A673 (cell line): Measurements from ENCODE around the gene TXNDC9. TPM values are rescaled to one million over a fixed set of nuclear protein-coding genes. Genes with fewer than 3 reads are reported as not detected.
A peak's percentile ranks its signal among the peaks of the same experiment; 100 is the strongest.

Experiments used
- Bru-seq: library from RNA; stranded (reverse); fragments of 400-500 nt; gene quantifications from one replicate; lab custom pipeline; 2021; lab: Mats Ljungman, UMichigan
- BruChase-seq, 2 experiments: library from RNA; stranded (reverse); fragments of 400-500 nt; gene quantifications; one replicate each; lab custom pipeline; 2021; lab: Mats Ljungman, UMichigan
- BruUV-seq: library from RNA; stranded (reverse); fragments of 400-500 nt; replicated peaks from 2 replicates; lab custom pipeline; 2021; lab: Mats Ljungman, UMichigan
- CTCF ChIA-PET: fragments of 300-600 bp; sonication (Branson Sonifier 250); formaldehyde crosslinking; loops from one replicate; lab custom pipeline; 2022; ENCODE audit warnings: antibody characterized with exemption; lab: Charles Lee
- POLR2A ChIA-PET: fragments of 300-600 bp; sonication (Branson Sonifier 250); formaldehyde crosslinking; loops from one replicate; lab custom pipeline; 2022; ENCODE audit warnings: antibody characterized with exemption; ENCODE audit not compliant: low non-redundant PET; lab: Charles Lee
- DNase-seq: peaks from one replicate; pipeline ENCODE4 v3.0.0-alpha.2; 2015; ENCODE audit warnings: low spot score
- H3K27ac ChIP-seq: fragments of 200-600 bp; sonication (generic); 2 replicates; pipeline ENCODE4 v1.5.1; 2016; ENCODE audit warnings: mixed run types, low read depth, mild to moderate bottlenecking, mixed read lengths, antibody characterized with exemption, low read length; ENCODE audit not compliant: poor library complexity, severe bottlenecking
- H3K27me3 ChIP-seq: fragments of 200-600 bp; sonication (generic); replicated peaks from 2 replicates; pipeline ENCODE4 v1.6.1; 2017; ENCODE audit warnings: mixed run types, low read depth, mild to moderate bottlenecking, mixed read lengths, antibody characterized with exemption, low read length; ENCODE audit not compliant: insufficient read depth, poor library complexity
- H3K36me3 ChIP-seq: fragments of 200-600 bp; sonication (generic); 2 replicates; pipeline ENCODE4 v1.6.1; 2016; ENCODE audit warnings: mixed run types, mild to moderate bottlenecking, mixed read lengths, antibody characterized with exemption, low read length; ENCODE audit not compliant: insufficient read depth, poor library complexity, severe bottlenecking
- H3K4me1 ChIP-seq: fragments of 200-600 bp; sonication (generic); 2 replicates; pipeline ENCODE4 v1.6.1; 2017; ENCODE audit warnings: mixed run types, mild to moderate bottlenecking, mixed read lengths, antibody characterized with exemption, low read length; ENCODE audit not compliant: insufficient read depth, poor library complexity, severe bottlenecking
- H3K4me3 ChIP-seq: fragments of 200-600 bp; sonication (generic); 2 replicates; pipeline ENCODE4 v1.5.1; 2016; ENCODE audit warnings: low read depth, mixed run types, mild to moderate bottlenecking, mixed read lengths, low read length; ENCODE audit not compliant: poor library complexity, severe bottlenecking
- H3K9me3 ChIP-seq: fragments of 200-600 bp; sonication (generic); 2 replicates; pipeline ENCODE4 v1.6.1; 2016; ENCODE audit warnings: mixed run types, low read depth, mild to moderate bottlenecking, mixed read lengths, antibody characterized with exemption, low read length; ENCODE audit not compliant: poor library complexity, severe bottlenecking
- CTCF ChIP-seq: fragments of 300-800, 200-600 bp; sonication (generic); conservative IDR thresholded peaks from 2 replicates; pipeline ENCODE4 v1.5.1; 2017; ENCODE audit warnings: low read depth, mild to moderate bottlenecking, antibody characterized with exemption, low read length, moderate library complexity, mixed read lengths
- EZH2 ChIP-seq: fragments of 200-600 bp; sonication (generic); IDR thresholded peaks from 2 replicates; pipeline ENCODE4 v1.6.1; 2017; ENCODE audit warnings: borderline replicate concordance, low read depth, mild to moderate bottlenecking, mixed read lengths, antibody characterized with exemption, low read length; ENCODE audit not compliant: poor library complexity, severe bottlenecking
- intact Hi-C: fragments of 100-400 bp; cut with micrococcal nuclease; formaldehyde crosslinking; loops from one replicate; pipeline ENCODE4 v1.10.0; 2022; ENCODE audit not compliant: unreplicated experiment
- long read RNA-seq: library from polyadenylated mRNA; stranded (forward); transcript quantifications from one replicate; pipeline ENCODE4 v2.0.0, GENCODE V29; 2022
- total RNA-seq: library from RNA; stranded (reverse); gene quantifications from 2 replicates; pipeline ENCODE4 v1.2.3, GENCODE V29; 2021

The TXNDC9 gene
- total RNA-seq, result 39.5 and 43.0 TPM in 2 replicates
- Bru-seq, nascent RNA, result percentile 81 among the genes with signal in this experiment
- percentile 76 among the genes with signal in this experiment for BruChase-seq, experiment 1, labeled RNA remaining after a 2-hour chase
- percentile 84 among the genes with signal in this experiment for BruChase-seq, experiment 2, labeled RNA remaining after a 6-hour chase
- long read RNA-seq, transcript TXNDC9-202 (4 exons, 1,111 nt), result minor isoform, 9 of 126 reads
- long read RNA-seq, transcript TXNDC9-201 (5 exons, 1,637 nt), result major isoform, 107 of 126 reads
- long read RNA-seq, partial matches to known transcripts, result 3 of 126 reads
- long read RNA-seq, other reads (novel, unspliced or antisense), result 6 of 126 reads

- DNase-seq, result peak; percentile 99
Measured at GRCh38 chr2:99335911-99336803, at the start of gene TXNDC9. Gene TXNDC9 (minus strand): TSS chr2:99336333. CDS start chr2:99333210, 3,123 bp downstream.

GRCh38 chr2:99382143-99382542 lies 46.0 kb upstream of the TXNDC9 start:
- Histone ChIP-seq H3K27ac (no peak overlapping the region), H3K36me3 (peaks cover 57% of the 10 kb centered on the region), H3K27me3 (no peaks in the 10 kb centered on the region), H3K9me3 (no peaks in the 10 kb centered on the region), H3K4me3 (no peak overlapping the region), H3K4me1 (peaks cover 6% of the 10 kb centered on the region)
- DNase-seq, result no peak
- intact Hi-C loops, result no loop called here
- ChIA-PET CTCF (no interaction called here), POLR2A (no interaction called here)
- no TSS peak for BruUV-seq
- TF ChIP-seq EZH2, result no peak
- TF ChIP-seq CTCF, result no peak

More at GRCh38 chr2:99335911-99336803, at the start of gene TXNDC9:
- Histone ChIP-seq H3K27me3 (no peaks in the 10 kb centered on the region), H3K36me3 (peaks cover 19% of the 10 kb centered on the region), H3K4me3 (peak within 1 kb of the TSS; percentile 71), H3K27ac (peak within 1 kb of the TSS; percentile 86), H3K9me3 (no peaks in the 10 kb centered on the region), H3K4me1 (no peaks in the 10 kb centered on the region)
- ChIA-PET POLR2A (no interaction called here), CTCF (interaction anchor here (1.8 kb wide), 1 partner anchor 154 kb away, joined by 6 read pairs; the partner anchor contains the start of gene REV1)
- TF ChIP-seq CTCF (no peak), EZH2 (no peak)
- intact Hi-C loops, result loop anchor here (1.0 to 2.0 kb wide), 2 partner anchors 69 to 155 kb away; partner anchors contain the start of genes MITD1 and MRPL30
- BruUV-seq, result TSS peak; percentile 74

GRCh38 chr2:99380376-99381010 lies 44.4 kb upstream of the TXNDC9 start:
- Histone ChIP-seq H3K4me3 (no peak overlapping the region), H3K27ac (no peak overlapping the region), H3K9me3 (no peaks in the 10 kb centered on the region), H3K36me3 (peaks cover 70% of the 10 kb centered on the region), H3K4me1 (peaks cover 6% of the 10 kb centered on the region), H3K27me3 (no peaks in the 10 kb centered on the region)
- BruUV-seq, result no TSS peak
- TF ChIP-seq CTCF, result no peak
- no peak for TF ChIP-seq EZH2
- POLR2A ChIA-PET, result no interaction called here
- CTCF ChIA-PET, result no interaction called here
- peak; percentile 27 for DNase-seq
- intact Hi-C loops, result no loop called here
